ENCODE results near the gene PTPRN2.

Gene PTPRN2

DNA sequence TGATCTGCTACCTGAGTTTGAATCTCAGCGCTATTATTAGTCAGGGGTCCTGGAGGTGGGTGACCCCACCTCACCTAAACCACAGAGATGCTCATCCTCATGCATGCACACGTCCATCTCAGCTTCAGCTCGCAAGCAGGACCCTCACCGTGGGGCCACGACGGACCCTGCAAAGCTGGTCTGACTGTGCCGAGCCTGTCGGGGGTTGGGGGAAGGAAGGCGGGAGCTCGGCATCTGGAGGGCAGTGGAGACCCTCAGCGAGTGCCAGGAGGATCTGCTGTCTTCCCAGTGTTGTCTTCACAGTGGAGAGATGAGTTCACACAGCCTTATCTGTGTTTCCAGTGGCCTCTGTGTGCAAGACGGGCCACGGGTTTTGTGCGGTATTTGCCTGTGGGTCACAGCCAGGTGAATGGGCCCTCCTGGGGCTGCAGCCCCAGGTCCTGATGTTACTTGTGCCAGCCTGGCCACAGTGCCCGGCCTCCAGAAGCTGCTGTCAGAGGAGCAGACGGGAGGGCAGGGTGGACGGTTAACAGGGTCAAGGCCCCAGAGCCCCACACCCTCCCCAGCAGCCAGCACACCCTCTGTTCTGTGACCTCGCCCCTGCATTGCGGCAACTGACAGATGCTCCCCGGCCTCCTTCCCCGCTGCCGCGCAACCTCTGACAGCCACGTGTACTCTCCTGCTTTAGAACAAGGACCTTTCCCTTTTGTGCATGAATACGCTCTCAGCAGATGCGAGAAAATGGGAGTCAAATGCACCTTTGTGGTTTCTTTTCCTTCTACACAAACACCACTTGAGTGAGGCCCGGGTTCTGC is 722.1 kb downstream of the PTPRN2 start:
- no peaks in the 10 kb centered on the region for H3K9me3 Mint-ChIP-seq
- no peaks in the 10 kb centered on the region for H3K27me3 Mint-ChIP-seq
- H3K4me3 Mint-ChIP-seq: no peak overlapping the region
- H3K27ac Mint-ChIP-seq: no peak overlapping the region
- H3K36me3 Mint-ChIP-seq (ENCODE audit: low read depth): no peaks in the 10 kb centered on the region
- no peak for DNase-seq
- peaks cover 2% of the 10 kb centered on the region for H3K4me1 Mint-ChIP-seq (ENCODE audit: low read depth)

DNA sequence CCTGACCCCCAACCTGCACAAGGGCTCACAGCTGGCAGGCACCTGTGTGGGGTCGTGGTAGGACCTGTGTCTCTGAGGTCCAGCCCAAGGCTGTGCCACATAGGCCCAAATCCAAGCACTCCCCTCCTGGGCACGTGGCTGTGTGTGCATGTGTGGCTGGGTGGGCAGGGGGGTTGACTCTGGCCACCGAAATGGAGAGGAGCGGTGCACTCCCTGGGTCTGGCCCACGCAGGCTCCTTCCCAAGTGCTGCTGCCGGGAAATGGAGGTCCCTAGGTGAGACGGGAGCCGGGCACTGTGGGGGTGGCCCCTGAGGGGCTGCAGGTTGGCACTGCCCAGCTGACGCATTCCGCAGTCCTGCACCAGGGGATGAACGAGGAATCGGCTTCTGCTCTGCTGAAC is 722.7 kb downstream of the PTPRN2 start:
- no peaks in the 10 kb centered on the region for H3K36me3 Mint-ChIP-seq (ENCODE audit: low read depth)
- DNase-seq: no peak
- H3K4me1 Mint-ChIP-seq (ENCODE audit: low read depth): no peaks in the 10 kb centered on the region
- H3K9me3 Mint-ChIP-seq: no peaks in the 10 kb centered on the region
- no peak overlapping the region for H3K4me3 Mint-ChIP-seq
- H3K27ac Mint-ChIP-seq: no peak overlapping the region
- no peaks in the 10 kb centered on the region for H3K27me3 Mint-ChIP-seq

DNA sequence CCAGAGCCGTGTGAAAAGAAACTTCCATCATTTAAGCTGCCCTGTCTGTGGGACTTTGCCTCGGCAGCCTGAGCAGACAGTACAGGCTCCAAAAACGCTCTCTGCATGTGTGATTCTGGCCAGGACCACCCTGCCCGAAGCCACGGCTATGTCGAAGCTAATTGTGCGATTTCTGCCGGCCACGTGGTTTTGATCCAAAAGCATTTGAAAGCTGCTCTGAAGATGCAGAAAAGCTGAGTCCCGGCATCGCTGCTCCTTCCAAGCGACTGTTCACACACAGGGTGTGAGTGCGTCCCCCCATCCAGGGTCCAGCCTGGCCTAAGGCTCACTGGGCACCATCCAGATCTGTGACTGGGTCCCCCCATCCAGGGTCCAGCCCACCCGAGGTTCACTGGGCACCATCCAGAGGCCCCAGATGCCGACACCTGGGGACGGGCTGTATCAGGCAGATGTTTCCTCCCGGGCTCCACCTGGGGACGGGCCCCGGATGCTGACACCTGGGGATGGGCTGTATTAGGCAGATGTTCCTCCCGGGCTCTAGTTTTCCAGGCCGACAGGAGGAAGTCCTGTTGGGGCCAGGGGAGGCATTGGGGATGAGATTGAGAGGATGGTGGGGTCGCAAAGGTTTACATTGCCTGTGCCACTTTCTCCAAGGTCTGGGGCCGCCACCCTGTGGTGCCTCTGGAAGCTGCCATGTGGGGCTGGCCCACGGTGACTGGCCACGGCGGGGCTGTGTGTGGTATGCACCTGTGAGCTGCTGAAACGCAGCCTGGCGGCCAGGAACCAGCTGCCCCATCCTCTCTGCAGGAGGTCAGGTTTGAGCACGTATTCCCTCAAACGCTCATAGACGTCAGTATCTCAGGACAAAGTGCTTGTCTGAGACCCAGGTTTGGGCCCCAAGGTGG is 723.5 kb downstream of the PTPRN2 start:
- no peaks in the 10 kb centered on the region for H3K36me3 Mint-ChIP-seq (ENCODE audit: low read depth)
- no peaks in the 10 kb centered on the region for H3K4me1 Mint-ChIP-seq (ENCODE audit: low read depth)
- H3K27ac Mint-ChIP-seq: no peak overlapping the region
- no peak overlapping the region for H3K4me3 Mint-ChIP-seq
- H3K9me3 Mint-ChIP-seq: no peaks in the 10 kb centered on the region
- no peaks in the 10 kb centered on the region for H3K27me3 Mint-ChIP-seq
- no peak for DNase-seq

DNA sequence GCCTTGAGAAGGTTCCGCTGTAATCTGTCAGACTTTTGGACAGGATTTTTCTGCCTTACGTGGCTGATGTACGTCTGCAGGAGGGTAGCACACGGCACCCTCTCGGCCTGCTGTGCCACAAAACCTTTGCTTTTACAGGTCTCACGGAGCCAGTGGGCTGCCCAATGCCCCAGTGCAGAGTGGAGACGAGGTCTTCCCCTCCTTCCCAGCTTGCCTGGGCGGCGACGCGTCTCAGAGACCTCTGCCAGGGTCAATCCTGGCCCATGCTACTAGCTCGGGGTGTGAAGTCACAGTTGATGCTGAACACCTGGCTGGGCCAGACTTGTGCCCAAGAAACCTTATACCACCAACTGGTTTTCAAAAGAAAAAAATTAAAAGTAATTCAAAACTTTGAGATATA is 724.4 kb downstream of the PTPRN2 start:
- Mint-ChIP-seq H3K9me3 (no peaks in the 10 kb centered on the region), H3K36me3 (ENCODE audit: low read depth) (no peaks in the 10 kb centered on the region), H3K4me1 (ENCODE audit: low read depth) (no peaks in the 10 kb centered on the region), H3K4me3 (no peak overlapping the region), H3K27me3 (no peaks in the 10 kb centered on the region), H3K27ac (no peak overlapping the region)
- DNase-seq: no peak

DNA sequence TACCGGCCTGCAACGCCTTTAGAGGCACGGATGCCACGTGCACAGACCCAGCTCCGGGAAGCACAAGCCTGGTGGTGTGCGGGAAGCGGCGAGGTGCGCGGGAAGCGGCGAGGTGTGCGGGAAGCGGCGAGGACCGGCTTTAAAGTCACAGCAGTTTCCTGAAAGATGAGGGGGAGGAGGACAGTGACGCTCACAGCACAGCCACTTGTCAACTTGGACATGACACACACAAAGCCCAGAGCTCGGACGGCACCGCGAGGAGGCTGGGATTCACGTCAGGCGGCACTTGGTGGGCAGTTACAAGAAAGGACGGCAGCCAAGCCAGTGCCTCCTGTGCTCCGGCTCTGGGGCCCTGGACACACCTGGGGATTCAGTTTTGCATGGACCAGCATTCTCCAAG is 724.9 kb downstream of the PTPRN2 start:
- Mint-ChIP-seq H3K27ac (no peak overlapping the region), H3K27me3 (no peaks in the 10 kb centered on the region), H3K9me3 (no peaks in the 10 kb centered on the region), H3K4me1 (ENCODE audit: low read depth) (no peaks in the 10 kb centered on the region), H3K4me3 (no peak overlapping the region), H3K36me3 (ENCODE audit: low read depth) (no peaks in the 10 kb centered on the region)
- no peak for DNase-seq

- Mint-ChIP-seq H3K4me1 (ENCODE audit: low read depth) (no peaks in the 10 kb centered on the region), H3K27ac (no peak overlapping the region)
- no peak for DNase-seq
Measured at GRCh38 chr7:157861551-157861950, 726.1 kb downstream of the PTPRN2 start.

DNA sequence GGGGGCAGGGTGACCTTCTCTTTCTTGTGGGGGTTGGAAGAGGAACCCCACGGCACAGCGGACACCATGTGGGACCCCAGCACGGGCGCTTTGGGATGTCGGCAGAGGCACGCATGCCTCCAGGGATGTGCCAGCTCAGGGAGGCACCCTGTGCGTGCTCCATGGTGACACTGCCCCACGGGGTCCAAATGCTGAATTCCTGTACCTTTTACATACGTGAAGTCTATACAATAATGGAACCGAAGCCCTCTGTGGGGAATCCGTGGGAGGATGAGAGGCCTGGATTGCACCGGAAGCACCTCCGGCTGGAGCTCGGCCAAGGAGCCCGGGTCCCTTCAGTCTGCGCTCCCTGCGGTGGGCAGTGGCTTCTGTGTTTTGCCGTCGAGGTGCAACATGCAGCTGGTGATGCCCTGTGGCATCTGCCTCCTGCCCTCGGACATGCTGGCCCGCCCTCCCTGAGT is 726.6 kb downstream of the PTPRN2 start:
- DNase-seq: no peak
- H3K4me3 Mint-ChIP-seq: no peak overlapping the region
- H3K27ac Mint-ChIP-seq: no peak overlapping the region
- H3K4me1 Mint-ChIP-seq (ENCODE audit: low read depth): no peaks in the 10 kb centered on the region
- H3K9me3 Mint-ChIP-seq: no peaks in the 10 kb centered on the region
- H3K27me3 Mint-ChIP-seq: no peaks in the 10 kb centered on the region
- no peaks in the 10 kb centered on the region for H3K36me3 Mint-ChIP-seq (ENCODE audit: low read depth)

More at GRCh38 chr7:157861551-157861950, 726.1 kb downstream of the PTPRN2 start:
- no peaks in the 10 kb centered on the region for H3K9me3 Mint-ChIP-seq
- no peaks in the 10 kb centered on the region for H3K27me3 Mint-ChIP-seq
- no peaks in the 10 kb centered on the region for H3K36me3 Mint-ChIP-seq (ENCODE audit: low read depth)
- H3K4me3 Mint-ChIP-seq: no peak overlapping the region

DNA sequence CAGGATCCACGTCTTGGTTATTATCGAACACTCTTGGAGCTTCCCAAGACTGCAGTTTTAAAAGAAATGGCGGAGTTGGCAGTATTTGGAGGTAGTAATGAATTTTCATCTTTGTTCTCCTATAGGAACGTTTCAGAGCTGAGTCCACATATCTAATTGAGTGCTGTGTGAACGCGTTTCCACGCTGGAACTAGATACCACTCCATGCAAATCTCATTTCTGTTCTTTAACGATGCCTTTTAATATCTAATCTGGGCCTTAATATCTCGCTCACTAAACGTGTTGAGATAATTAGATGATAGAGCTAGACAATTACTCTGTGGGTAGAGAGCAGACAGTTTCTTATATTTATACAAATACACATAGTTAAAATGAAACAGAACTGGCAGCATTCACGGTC is 727.2 kb downstream of the PTPRN2 start:
- DNase-seq: no peak
- Mint-ChIP-seq H3K9me3 (no peaks in the 10 kb centered on the region), H3K27ac (no peak overlapping the region), H3K27me3 (no peaks in the 10 kb centered on the region), H3K36me3 (ENCODE audit: low read depth) (no peaks in the 10 kb centered on the region), H3K4me1 (ENCODE audit: low read depth) (no peaks in the 10 kb centered on the region), H3K4me3 (no peak overlapping the region)

DNA sequence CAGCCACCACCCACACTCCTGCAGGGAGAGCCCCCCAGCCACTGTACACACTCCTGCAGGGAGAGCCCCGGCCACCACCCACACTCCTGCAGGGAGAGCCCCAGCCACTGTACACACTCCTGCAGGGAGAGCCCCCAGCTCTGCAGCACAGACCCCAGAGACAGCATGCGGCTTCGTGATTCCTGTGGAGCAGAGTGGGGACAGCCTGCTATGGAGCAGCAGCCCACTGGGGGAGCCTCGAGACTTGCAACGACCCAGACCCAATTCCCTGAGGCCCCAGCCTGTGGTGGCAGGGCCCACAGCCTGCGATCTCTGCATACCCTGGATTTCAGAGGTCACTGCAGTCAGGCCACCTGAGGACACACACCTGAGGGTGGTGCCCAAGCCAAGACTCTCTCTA is 727.7 kb downstream of the PTPRN2 start:
- no peak for DNase-seq
- Mint-ChIP-seq H3K27me3 (no peaks in the 10 kb centered on the region), H3K27ac (no peak overlapping the region), H3K36me3 (ENCODE audit: low read depth) (no peaks in the 10 kb centered on the region), H3K4me1 (ENCODE audit: low read depth) (no peaks in the 10 kb centered on the region), H3K4me3 (no peak overlapping the region), H3K9me3 (no peaks in the 10 kb centered on the region)

GRCh38 chr7:157857578-157858075 is 730.0 kb downstream of the PTPRN2 start:
- Mint-ChIP-seq H3K27me3 (no peaks in the 10 kb centered on the region), H3K4me3 (no peak overlapping the region), H3K27ac (no peak overlapping the region), H3K4me1 (ENCODE audit: low read depth) (no peaks in the 10 kb centered on the region), H3K9me3 (no peaks in the 10 kb centered on the region), H3K36me3 (ENCODE audit: low read depth) (no peaks in the 10 kb centered on the region)
- DNase-seq: no peak

- Mint-ChIP-seq H3K27me3 (no peaks in the 10 kb centered on the region), H3K27ac (no peak overlapping the region), H3K9me3 (no peaks in the 10 kb centered on the region), H3K4me1 (ENCODE audit: low read depth) (peaks cover 3% of the 10 kb centered on the region), H3K4me3 (no peak overlapping the region), H3K36me3 (ENCODE audit: low read depth) (no peaks in the 10 kb centered on the region)
- DNase-seq: no peak
Measured at GRCh38 chr7:157856873-157857577, 730.6 kb downstream of the PTPRN2 start.

DNA sequence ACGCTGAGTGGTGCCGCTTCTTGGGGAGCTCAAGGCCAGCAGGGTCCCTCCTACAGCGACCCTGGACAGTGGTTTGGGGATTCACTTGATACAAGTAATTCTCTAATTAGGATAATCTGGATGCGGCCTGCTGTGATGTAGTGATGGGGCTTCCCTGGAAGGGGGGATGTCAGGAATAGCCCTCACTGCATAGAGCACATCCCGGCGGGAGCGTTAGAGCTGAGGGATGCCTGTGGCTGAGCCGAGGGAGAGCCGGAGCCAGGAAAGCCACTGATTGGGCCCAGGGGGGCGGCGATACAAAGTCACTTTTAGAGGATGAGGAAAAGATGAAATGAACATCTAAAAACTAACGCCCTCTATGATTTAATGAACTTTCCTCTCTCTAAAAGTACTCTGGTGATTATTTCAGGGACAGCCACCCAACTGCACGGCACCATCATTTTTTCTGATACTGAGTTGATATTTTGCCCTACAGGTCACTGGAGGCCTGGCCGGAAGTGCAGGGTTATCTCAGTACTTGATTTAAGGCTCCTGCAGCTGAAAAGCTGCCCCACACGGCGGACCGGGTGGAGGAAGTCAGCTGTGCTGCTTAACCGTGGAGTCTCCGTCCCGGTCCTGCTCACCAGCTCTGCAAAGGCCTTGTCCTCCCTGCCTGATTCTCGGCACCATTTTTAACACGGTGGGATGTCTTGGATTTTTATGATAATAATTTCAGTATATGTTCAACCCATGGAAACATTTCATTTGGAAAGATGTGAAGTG is 732.0 kb downstream of the PTPRN2 start:
- no peaks in the 10 kb centered on the region for H3K36me3 Mint-ChIP-seq (ENCODE audit: low read depth)
- no peak overlapping the region for H3K27ac Mint-ChIP-seq
- peaks cover 12% of the 10 kb centered on the region for H3K4me1 Mint-ChIP-seq (ENCODE audit: low read depth)
- H3K4me3 Mint-ChIP-seq: no peak overlapping the region
- H3K27me3 Mint-ChIP-seq: no peaks in the 10 kb centered on the region
- H3K9me3 Mint-ChIP-seq: no peaks in the 10 kb centered on the region
- no peak for DNase-seq

DNA sequence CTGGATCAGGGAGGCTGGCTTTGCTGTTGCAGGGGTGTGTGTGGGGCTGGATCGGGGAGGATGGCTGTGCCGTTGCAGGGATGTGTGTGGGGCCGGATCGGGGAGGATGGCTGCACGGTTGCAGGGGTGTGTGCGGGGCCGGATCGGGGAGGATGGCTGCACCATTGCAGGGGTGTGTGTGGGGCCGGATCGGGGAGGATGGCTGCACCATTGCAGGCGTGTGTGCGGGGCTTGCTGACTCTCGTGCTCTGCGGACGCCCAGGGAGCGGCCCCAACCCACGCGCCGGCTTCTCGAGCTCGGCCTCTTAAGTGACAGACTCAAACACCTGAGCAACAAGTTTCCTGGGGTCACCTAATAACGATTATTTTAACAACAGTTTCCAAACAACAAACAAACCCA is 732.6 kb downstream of the PTPRN2 start:
- Mint-ChIP-seq H3K36me3 (ENCODE audit: low read depth) (no peaks in the 10 kb centered on the region), H3K9me3 (no peaks in the 10 kb centered on the region), H3K27me3 (no peaks in the 10 kb centered on the region), H3K27ac (no peak overlapping the region), H3K4me3 (no peak overlapping the region), H3K4me1 (ENCODE audit: low read depth) (peaks cover 12% of the 10 kb centered on the region)
- no peak for DNase-seq

All from activated T-cell treated with anti-CD3 and anti-CD28 coated beads, Interleukin-2, amount 50 U/mL, for 24 hours (primary cell).